22Rv1 (cell line): ENCODE data around the gene FKBP8.

Source experiments
- H3K27ac ChIP-seq: fragments of 450-650 bp; 2 replicates; pipeline ENCODE4 v1.5.1; 2017
- CTCF ChIP-seq: fragments of 450-650 bp; IDR thresholded peaks from 2 replicates; pipeline ENCODE4 v1.5.1; 2017; ENCODE audit warnings: mild to moderate bottlenecking
- ZFX ChIP-seq: fragments of 450-650 bp; IDR thresholded peaks from 2 replicates; pipeline ENCODE4 v1.6.1; 2017; ENCODE audit warnings: antibody characterized with exemption, borderline replicate concordance

Gene FKBP8

GRCh38 chr19:18571564-18572344 lies 28.4 kb upstream of the FKBP8 start, which contains the start of gene UBA52:
Gene UBA52 (plus strand): TSS chr19:18571857. CDS start chr19:18573301, 1,444 bp downstream.
- peak within 1 kb of the TSS; percentile 97 for H3K27ac ChIP-seq
- TF ChIP-seq ZFX (no peak), CTCF (no peak)

DNA sequence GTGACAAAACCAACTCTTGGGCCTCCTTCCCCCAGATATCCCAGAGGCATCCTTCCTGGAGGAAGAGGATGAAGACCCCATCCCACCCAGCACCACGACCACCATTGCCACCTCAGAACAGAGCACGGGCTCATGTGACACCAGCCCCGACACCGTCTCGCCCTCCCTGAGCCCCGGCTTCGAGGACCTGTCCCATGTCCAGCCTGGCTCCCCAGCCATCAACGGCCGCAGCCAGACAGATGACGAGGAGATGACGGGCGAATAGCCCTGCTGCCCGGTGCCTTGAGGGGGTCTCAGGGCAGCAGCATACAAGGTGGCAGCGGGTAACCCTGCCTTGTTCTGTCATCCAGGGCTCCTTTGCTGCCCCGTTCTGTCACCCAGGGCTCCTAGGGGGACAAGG lies 25.0 kb upstream of the FKBP8 start:
- TF ChIP-seq ZFX (no peak), CTCF (no peak)
- H3K27ac ChIP-seq, result no peak overlapping the region

DNA sequence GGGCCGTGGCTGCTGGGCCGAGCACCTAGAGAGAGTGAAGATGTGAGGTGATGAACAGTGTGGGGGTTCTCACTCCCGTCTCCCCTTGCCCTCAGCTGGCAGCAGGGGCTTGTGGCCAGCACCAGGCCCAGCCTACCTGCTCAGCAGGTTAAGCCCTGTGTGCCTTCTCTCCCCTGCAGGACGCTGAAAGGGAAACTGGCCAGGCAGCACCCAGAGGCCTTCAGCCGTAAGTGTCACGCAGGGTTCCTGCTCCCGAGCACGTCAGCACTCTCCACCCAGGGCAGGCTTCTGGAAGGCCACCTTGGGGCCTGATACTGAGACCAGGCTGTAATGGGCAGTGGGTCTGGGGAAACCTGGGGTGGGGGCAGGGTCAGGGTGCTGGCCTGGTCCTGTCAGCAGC lies 23.6 kb upstream of the FKBP8 start:
- no peak for TF ChIP-seq CTCF
- no peak for TF ChIP-seq ZFX
- no peak overlapping the region for H3K27ac ChIP-seq

DNA sequence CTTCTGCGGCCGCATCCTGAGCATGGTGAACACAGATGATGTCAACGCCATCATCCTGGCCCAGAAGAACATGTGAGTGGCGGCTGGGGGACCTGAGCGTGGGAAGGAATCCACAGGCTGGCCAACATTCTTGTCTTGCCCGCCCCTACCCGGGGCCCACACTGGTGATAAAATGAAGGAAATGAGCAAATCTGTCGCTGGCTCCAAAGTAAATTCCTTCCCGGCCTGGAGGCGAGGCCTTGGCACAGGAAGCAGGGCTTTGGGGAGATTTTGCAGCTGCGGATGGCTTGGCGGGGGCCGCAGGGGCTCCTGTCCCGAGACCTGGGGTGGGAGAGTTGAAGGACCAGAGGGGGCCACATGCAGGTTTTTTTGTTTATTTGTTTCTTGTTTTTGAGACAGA lies 18.7 kb upstream of the FKBP8 start:
- H3K27ac ChIP-seq, result no peak overlapping the region
- TF ChIP-seq ZFX, result no peak
- no peak for TF ChIP-seq CTCF

- 0 out of 2 replicates have a peak overlapping the region, but pooled peaks have one; percentile 75 for H3K27ac ChIP-seq
- TF ChIP-seq ZFX, result no peak
- TF ChIP-seq CTCF, result no peak
Observed at GRCh38 chr19:18559685-18560084, 16.3 kb upstream of the FKBP8 start.

GRCh38 chr19:18558604-18559003 lies 15.2 kb upstream of the FKBP8 start:
- TF ChIP-seq CTCF, result no peak
- TF ChIP-seq ZFX, result no peak
- peak overlapping the region; percentile 75 for H3K27ac ChIP-seq

- H3K27ac ChIP-seq, result peak overlapping the region; percentile 75
- TF ChIP-seq CTCF (no peak), ZFX (no peak)
Observed at GRCh38 chr19:18558202-18558555, 14.8 kb upstream of the FKBP8 start.
